Pancreas (tissue), 10 donors: ENCODE data around the gene MARF1. TPM values are rescaled to one million over a fixed set of nuclear protein-coding genes. Genes with fewer than 3 reads are reported as not detected.
"Not testable (repeated sequence)": the region's sequence is repeated elsewhere in the genome, so short reads cannot be mapped to it uniquely, and the experiment has no call there.

Source experiments
- ATAC-seq, 4 donors: fragments of 200-7000 bp; cut with Tn5 transposase; one replicate each; pipeline versions ENCODE4 v1.8.0 to v1.9.1; 2020; ENCODE audit warnings: mild to moderate bottlenecking in 4 of 4, moderate library complexity in 4 of 4
- DNase-seq, 6 donors: peaks; one replicate each; pipeline ENCODE4 v3.0.0-alpha.2; 2020
- FAIRE-seq: peaks from 2 replicates; lab custom pipeline; 2012; peaks lifted over from hg19 to GRCh38; lab: Jason Lieb, UNC
- H3K27ac ChIP-seq, 4 donors: fragments of 200-600 bp; sonication (generic); 1 replicate in 3 of 4; 2 replicates in 1 of 4; pipeline versions ENCODE4 v1.5.0 to v1.8.0; 2020
- H3K27me3 ChIP-seq, 4 donors: fragments of 200-600 bp; one replicate each; pipeline ENCODE4 v1.8.0; 2021
- H3K36me3 ChIP-seq, 3 donors: fragments of 200-600 bp; sonication (generic) in 1 of 3; one replicate each; pipeline versions ENCODE4 v1.5.0 to v1.8.0; 2020 to 2021
- H3K4me1 ChIP-seq, 3 donors: fragments of 200-600 bp; one replicate each; pipeline ENCODE4 v1.8.0; 2021
- H3K4me3 ChIP-seq, 4 donors: fragments of 200-600 bp; sonication (generic) in 2 of 4; one replicate each; pipeline versions ENCODE4 v1.5.0 to v1.8.0; 2020 to 2021
- H3K9me3 ChIP-seq, 4 donors: fragments of 200-600 bp; one replicate each; pipeline ENCODE4 v1.8.0; 2021
- WGBS, 2 donors: extraction: QIAGEN DNeasy Blood & Tissue Kit; methylation state at CpG; one replicate each; pipeline ENCODE4 v1.1.7; 2013; 5-methylcytosine and 5-hydroxymethylcytosine counted together
- intact Hi-C, 3 donors: fragments of 100-400 bp; cut with DNase I; formaldehyde crosslinking; loops; one replicate each; pipeline versions ENCODE4 v1.11.1 to v1.14.2; 2022
- polyA plus RNA-seq, 2 donors: library from polyadenylated mRNA; stranded (reverse); fragments of 200-250 nt; gene quantifications; one replicate each; pipeline ENCODE4 v1.2.3, GENCODE V29; 2013
- total RNA-seq, 6 donors: library from RNA; stranded (reverse); fragmentation: NEBNext Ultra II Directional in 4 of 6; extraction: Animal tissue kit (Norgen Biotek cat#: 25700) in 4 of 6; gene quantifications; one replicate each; pipeline versions ENCODE4 v1.2.1 to v1.2.4, GENCODE V29; 2021 to 2023
- TF ChIP-seq, protein P1 (sequence below), 4 donors: fragments of 200-600 bp; sonication (generic) in 3 of 4; IDR thresholded peaks; one replicate each; pipeline versions ENCODE4 v1.5.0 to v1.8.0; 2021; ENCODE audit warnings: antibody characterized with exemption in 4 of 4
- donor health status: healthy with polysubstance abuse.
- donor health status: DM: no; HTN: no; CAD: no; lungs with moderate emphysema.
- donor health status: DM: no; HTN: no; CAD: no.
- donor health status: control.
- donor health status: control.
- donor health status: Bipolar disorder and iron deficiency.
- donor health status: DM: yes; HTN: yes; CAD: no.
- donor health status: DM: no; HTN: no; CAD: no.
- donor health status: DM: no; HTN: no; CAD: no.
- donor health status: DM: yes; HTN: yes; CAD: no.

The MARF1 gene
- total and polyA plus RNA-seq, 8 donors: 17.3 to 65.3 (median 41.3) TPM

DNA sequence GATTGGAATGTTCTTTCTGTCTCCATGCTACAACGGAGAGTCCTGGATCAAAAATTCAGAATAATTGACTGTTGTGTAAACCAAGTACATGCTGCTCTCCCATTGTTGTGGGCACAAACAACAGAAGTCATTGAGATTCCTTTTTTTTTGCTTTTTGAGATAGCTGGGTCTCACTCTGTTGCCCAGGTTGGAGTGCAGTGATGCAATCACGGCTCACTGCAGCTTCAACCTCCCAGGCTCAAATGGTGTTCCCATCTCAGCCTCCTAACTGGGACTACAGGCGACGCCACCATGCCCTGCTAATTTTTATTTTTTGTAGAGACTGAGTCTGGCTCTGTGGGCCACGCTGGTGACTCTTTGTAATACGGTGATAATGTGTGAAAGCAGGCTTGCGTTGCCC lies 31.6 kb upstream of the MARF1 start:
- Histone ChIP-seq H3K4me1 (no peaks in the 10 kb centered on the region), H3K27me3 (no peaks in the 10 kb centered on the region), H3K27ac (no peak overlapping the region), H3K9me3 (no peaks in the 10 kb centered on the region), H3K36me3 (peaks cover 0 to 13% (median 0%) of the 10 kb centered on the region in 3 donors), H3K4me3 (no peak overlapping the region)
- 95 to 97% methylated on average over 7 of the region's 7 CpGs for WGBS, 2 donors
- DNase-seq (no peak), FAIRE-seq (no peak), ATAC-seq (no peak)
- TF ChIP-seq, protein P1, sequence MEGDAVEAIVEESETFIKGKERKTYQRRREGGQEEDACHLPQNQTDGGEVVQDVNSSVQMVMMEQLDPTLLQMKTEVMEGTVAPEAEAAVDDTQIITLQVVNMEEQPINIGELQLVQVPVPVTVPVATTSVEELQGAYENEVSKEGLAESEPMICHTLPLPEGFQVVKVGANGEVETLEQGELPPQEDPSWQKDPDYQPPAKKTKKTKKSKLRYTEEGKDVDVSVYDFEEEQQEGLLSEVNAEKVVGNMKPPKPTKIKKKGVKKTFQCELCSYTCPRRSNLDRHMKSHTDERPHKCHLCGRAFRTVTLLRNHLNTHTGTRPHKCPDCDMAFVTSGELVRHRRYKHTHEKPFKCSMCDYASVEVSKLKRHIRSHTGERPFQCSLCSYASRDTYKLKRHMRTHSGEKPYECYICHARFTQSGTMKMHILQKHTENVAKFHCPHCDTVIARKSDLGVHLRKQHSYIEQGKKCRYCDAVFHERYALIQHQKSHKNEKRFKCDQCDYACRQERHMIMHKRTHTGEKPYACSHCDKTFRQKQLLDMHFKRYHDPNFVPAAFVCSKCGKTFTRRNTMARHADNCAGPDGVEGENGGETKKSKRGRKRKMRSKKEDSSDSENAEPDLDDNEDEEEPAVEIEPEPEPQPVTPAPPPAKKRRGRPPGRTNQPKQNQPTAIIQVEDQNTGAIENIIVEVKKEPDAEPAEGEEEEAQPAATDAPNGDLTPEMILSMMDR (IDR thresholded peaks at IDR 0.05): no peak
- intact Hi-C loops: no loop called here

DNA sequence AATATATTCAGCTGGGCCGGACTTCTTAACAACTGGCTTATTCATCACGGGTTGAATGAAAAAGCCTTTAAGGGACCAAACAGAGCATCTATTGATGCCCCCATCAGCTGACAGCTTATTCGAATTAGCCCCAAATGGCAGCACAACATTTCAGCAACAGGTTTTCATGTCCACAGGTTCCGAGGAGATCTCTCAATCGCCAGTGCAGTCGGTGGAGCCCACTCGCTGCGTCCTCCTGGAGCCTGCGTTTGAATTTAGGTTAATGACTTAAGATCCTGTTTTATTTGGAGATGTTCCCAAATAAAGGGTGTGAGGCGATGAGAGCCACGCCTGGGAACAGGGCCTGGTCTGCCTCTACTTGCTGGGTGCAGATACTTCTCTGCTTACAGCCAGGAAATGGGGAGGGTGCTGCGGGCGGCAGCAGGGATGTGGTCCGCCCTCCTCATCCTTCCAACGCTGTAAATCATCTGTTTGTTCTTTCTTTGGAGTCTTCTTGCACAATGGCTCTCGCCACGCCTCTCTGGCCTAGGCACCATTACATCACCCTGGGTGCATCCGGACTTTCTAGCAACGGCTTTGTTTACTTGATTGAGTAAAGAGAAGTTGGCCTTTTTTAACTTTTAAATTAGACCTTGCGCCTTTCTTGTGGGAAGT lies 29.7 kb upstream of the MARF1 start:
- intact Hi-C loops: no loop called here
- no peaks in the 10 kb centered on the region for H3K4me1 ChIP-seq
- no peak for FAIRE-seq
- TF ChIP-seq, protein P1 (IDR thresholded peaks at IDR 0.05): no peak
- peaks cover 0 to 7% (median 0%) of the 10 kb centered on the region in 3 donors for H3K36me3 ChIP-seq
- no peaks in the 10 kb centered on the region for H3K9me3 ChIP-seq
- peak in 4 of 6 donors; percentile 13 to 72 (median 24) for DNase-seq
- WGBS, 2 donors: 76 to 77% methylated on average over 20 of the region's 20 CpGs
- H3K27ac ChIP-seq: peak overlapping the region in 2 of 4 donors; percentile 49 to 52
- no peak overlapping the region for H3K4me3 ChIP-seq
- peak; percentile 24 to 93 (median 87) for ATAC-seq
- H3K27me3 ChIP-seq: no peaks in the 10 kb centered on the region

DNA sequence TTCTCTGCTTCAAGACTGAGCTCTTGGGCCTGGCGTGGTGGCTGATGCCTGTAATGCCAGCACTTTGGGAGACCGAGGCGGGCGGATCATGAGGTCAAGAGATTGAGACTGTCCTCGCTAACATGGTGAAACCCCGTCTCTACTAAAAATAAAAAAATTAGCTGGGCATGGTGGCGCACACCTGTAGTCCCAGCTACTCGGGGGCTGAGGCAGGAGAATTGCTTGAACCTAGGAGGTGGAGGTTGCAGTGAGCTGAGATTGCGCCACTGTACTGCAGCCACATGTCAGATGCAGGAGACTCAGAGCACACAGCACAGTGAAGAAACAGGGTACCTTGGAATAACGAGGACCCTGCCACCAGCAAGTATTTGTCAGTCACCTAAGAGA lies 29.2 kb upstream of the MARF1 start:
- intact Hi-C loops, DNase-seq, H3K4me3 ChIP-seq, H3K9me3 ChIP-seq, ATAC-seq, H3K27me3 ChIP-seq, FAIRE-seq, H3K4me1 ChIP-seq: not testable (repeated sequence)
- Histone ChIP-seq H3K27ac (peak overlapping the region in 2 of 4 donors; percentile 20 to 52), H3K36me3 (peaks cover 0 to 11% (median 0%) of the 10 kb centered on the region in 3 donors)
- WGBS, 2 donors: 92 to 96% methylated on average over 9 to 10 of the region's 10 CpGs

DNA sequence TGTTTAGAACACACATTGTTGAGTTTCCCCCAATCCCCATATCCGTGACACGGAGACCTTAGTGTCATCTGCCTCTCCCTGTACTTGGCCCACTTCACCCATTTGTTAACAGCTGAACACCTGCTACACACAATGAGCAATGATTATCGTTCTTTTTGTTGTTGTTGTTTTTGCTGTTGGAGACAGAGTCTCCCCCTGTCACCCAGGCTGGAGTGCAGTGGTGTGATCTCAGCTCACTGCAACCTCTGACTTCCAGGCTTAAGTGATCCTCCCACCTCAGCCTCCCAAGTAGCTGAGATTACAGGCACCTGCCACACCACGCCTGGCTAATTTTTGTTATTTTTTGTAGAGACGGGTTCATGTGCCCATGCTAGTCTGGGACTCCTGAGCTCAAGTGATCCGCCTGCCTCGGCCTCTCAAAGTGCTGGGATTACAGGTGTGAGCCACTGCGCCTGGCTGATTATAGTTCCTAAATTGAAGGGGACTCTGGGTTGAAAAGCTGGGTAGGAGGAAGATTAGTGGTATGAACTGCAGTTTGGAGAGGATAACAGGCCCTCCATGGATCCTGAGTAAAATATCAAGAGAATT lies 28.7 kb upstream of the MARF1 start:
- H3K36me3 ChIP-seq: peaks cover 0 to 15% (median 0%) of the 10 kb centered on the region in 3 donors
- H3K9me3 ChIP-seq: no peaks in the 10 kb centered on the region
- WGBS, 2 donors: 92 to 94% methylated on average over 8 of the region's 8 CpGs
- no peak for DNase-seq
- no peak for FAIRE-seq
- no peak overlapping the region for H3K4me3 ChIP-seq
- ATAC-seq: no peak
- H3K27ac ChIP-seq: no peak overlapping the region
- TF ChIP-seq, protein P1 (IDR thresholded peaks at IDR 0.05): no peak
- H3K27me3 ChIP-seq: no peaks in the 10 kb centered on the region
- no peaks in the 10 kb centered on the region for H3K4me1 ChIP-seq
- intact Hi-C loops: no loop called here

DNA sequence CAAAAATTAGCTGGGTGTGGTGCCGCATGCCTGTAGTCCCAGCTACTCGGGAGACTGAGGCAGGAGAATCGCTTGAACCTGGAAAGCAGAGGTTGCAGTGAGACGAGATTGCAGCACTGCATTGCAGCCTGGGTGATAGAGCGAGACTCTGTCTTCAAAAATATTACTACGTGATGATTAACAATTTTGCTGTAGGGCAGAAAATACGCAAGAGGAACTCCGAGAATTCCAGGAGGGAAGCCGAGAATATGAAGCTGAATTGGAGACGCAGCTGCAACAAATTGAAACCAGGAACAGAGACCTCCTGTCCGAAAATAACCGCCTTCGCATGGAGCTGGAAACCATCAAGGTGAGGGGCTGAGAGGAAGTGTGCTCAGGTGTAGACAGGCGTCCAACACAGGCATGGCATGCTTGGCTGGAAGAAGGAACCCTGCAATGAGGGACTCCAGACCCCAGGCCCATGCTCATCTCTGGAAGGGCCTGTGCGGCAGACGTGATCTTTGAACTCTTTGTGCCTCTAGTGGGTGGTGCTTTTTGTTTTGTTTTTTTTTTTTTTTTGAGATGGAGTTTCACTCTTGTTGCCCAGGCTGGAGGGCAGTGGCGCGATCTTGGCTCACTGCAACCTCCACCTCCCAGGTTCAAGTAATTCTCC lies 24.3 kb upstream of the MARF1 start:
- Histone ChIP-seq H3K4me1 (no peaks in the 10 kb centered on the region), H3K36me3 (peaks cover 0 to 21% (median 0%) of the 10 kb centered on the region in 3 donors), H3K9me3 (no peaks in the 10 kb centered on the region), H3K27me3 (no peaks in the 10 kb centered on the region), H3K27ac (no peak overlapping the region), H3K4me3 (no peak overlapping the region)
- intact Hi-C loops: loop anchor here in 1 of 3 donors (10.0 kb wide), 1 partner anchor 48 kb away; no protein-coding TSS in a partner anchor
- DNase-seq (no peak), FAIRE-seq (no peak), ATAC-seq (no peak)
- TF ChIP-seq, protein P1 (IDR thresholded peaks at IDR 0.05): no peak
- WGBS, 2 donors: 89 to 92% methylated on average over 17 to 18 of the region's 18 CpGs
